Nucleus accumbens (tissue), 56 donors: ENCODE results near the gene ZNF112.

Source experiments
- DNase-seq, 56 donors: peaks; one replicate each; lab custom pipeline; 2025; lab: John Stamatoyannopoulos, UW

Gene ZNF112

GRCh38 chr19:44284968-44285367 is 71.5 kb downstream of the ZNF112 start:
- no peak for DNase-seq

- no peak for DNase-seq
These were observed 73.6 kb downstream of the ZNF112 start for GRCh38 chr19:44282846-44283245.

GRCh38 chr19:44280916-44281315 is 75.6 kb downstream of the ZNF112 start:
- no peak for DNase-seq

- DNase-seq, result no peak
These were observed 78.2 kb downstream of the ZNF112 start for GRCh38 chr19:44278181-44278690.

- DNase-seq, result no peak
These were observed 79.1 kb downstream of the ZNF112 start for GRCh38 chr19:44277331-44277730.
